ENCODE data around the gene ULK3.

ULK3 gene

DNA sequence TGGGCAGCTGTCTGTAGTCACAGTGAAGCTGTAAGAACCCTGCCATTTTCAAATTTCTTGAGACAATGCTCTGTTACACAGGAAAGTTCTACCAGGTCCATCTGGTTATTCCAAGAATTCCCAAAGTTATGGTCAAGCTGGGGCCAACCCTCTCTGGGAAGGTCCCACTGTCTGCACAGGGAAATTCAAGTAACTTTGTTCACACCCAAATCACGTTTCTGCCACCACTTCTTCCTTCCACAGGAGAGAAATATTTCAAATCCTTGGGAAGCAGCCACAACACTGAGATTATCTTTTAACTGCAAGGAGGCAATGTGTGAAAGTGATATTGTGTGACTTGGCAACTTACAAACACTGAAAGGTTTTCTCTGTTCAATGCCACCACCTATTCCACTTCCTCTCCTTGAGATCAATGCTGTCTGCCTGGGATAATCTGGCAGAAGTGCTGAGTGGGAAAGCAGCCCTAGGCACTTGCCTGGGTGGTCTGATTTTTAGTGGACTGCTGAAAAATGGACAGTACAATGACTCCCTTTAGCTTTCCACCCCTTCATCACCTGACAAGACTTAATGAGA is 24.6 kb upstream of the ULK3 start:
- no peak for DNase-seq

DNA sequence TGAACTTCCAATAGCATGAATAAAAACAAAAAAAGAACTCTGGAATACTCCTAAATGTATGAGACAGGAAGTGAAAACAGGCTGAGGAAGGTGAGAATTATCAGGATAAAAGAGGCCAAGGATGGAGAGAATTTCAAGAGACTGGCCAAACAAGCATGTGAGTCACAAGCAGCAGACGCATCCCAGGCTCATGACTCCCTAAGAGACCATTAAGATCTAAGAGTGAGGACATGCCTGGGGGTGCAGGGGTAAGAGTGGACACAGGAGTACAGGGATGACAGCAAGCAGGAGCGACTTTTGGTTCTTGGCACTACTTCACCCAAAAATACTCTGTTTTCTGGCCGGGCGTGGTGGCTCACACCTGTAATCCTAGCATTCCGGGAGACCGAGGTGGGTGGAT is 23.1 kb upstream of the ULK3 start:
- DNase-seq = no peak

- no peak for DNase-seq
Measured at GRCh38 chr15:74865316-74865715, 22.4 kb upstream of the ULK3 start.

GRCh38 chr15:74864296-74864695 is 21.3 kb upstream of the ULK3 start:
- DNase-seq = no peak

- no peak for DNase-seq
Measured at GRCh38 chr15:74863239-74864056, 20.5 kb upstream of the ULK3 start.

DNA sequence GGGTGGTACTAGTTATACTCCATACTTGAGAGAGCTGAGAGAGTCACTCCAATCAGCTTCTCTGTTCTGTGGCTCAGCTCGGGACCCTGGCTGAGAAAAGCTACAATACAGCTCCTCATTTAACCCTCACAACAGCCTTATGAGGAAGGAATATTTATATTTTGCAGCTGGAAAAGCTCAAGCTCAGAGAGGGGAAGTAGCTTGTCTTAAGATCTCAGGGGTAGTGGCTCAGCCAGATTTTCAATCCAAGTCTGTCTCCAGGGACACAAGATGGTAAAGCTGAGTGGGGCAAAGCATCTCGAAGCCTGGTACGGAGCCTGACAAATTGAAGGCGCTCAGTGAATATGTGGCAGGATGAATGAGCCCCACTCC is 15.4 kb upstream of the ULK3 start:
- DNase-seq = no peak

DNA sequence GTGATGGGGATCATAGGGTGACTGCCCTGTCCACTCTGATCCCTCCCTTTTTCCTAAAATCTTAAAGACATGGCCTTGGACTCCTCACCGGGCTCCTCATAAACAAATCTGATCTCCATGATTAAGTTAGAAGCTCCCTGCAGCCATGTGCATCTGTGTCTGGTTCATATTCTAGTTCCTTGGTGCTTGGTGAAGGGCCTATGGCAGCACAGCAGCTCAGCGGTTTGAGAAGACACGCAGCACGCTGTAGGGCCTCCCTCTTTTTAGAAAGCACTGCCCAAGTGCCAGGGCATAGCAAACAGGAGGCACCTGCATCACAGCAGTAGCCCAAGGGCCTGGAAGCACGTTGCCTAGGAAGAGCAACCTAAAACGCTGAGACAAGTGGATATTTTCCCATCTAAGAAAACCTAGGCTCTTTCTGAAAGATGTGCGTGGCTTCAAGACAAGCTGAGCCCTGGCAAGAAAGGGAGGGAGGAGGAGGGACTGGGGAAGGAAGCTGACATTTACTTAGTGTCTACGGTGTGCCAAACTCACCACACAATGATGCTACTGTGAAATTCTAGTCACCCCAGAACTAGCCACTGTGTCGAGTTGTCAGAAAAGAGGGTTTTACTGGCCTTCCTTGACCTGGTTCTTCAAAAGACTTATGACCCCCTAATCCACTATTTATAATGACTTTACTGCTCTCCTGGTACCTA is 14.9 kb upstream of the ULK3 start:
- peak; percentile 8 for DNase-seq

- peak; percentile 45 for DNase-seq
Measured at GRCh38 chr15:74857082-74857655, 14.2 kb upstream of the ULK3 start.

DNA sequence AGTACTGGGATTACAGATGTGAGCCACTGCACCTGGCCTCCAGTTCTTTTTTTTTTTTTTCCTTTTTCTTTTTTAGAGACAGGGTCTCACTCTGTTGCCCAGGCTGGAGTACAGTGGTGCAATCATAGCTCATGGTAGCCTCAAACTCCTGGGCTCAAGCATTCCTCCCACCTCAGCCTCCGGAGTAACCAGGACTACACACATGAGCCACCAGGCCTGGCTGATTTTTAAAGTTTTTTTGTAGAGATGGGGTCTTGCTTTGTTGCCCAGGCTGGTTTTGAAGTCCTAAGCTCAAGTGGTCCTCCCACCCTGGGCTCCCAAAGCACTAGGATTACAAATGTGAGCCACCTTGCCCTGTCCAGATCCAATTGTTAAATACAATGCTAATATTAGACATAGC is 13.6 kb upstream of the ULK3 start:
- no peak for DNase-seq

DNA sequence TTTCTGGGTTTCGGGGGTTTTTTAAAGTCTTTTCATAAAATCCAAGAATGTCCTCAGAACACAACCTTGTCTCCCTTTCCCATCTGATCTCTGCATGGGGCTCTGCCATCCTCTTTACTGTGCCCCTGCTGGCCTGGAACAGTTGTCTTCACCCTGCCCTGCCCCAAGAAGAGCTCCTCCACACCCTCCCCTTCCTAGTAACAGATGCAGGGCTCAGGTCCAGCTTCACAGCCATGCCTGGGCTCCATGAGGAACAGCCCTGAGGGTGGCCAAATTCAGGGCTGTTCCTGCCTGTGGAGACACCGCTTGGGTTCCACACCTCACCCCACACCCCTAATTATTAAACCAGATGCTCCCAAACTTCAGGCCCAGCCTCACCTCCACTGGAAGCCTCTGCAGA is 12.9 kb upstream of the ULK3 start:
- no peak for DNase-seq

DNA sequence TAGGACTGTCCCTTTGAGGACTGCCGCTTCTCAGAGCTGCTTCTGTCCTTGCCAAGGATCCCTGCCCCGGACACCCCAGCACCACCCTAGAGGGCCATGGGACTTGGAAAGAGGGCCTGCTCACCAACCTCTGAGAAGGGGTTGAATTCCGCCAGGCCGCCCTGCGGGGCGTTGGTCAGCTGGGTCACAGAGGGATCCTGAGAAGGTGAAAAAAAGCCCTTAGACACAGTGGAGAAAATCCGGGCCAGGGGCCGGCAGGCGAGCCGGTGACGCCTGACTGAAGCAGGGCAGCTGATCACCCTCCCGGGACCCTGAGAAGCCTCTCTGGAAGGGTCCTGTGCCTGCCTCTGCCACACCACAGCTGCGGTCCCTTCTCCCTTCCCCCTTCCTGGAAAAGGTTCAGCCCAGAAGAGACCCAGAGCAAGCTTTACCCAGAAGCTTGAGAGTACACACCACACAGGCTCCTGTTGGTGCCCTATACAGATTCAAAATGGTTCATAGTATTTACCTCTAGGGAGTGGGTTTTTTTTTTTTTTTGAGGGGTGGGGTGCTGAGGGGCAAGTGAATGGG is 11.6 kb upstream of the ULK3 start:
- no peak for DNase-seq

- no peak for DNase-seq
Measured at GRCh38 chr15:74851960-74852359, 9.0 kb upstream of the ULK3 start.

DNA sequence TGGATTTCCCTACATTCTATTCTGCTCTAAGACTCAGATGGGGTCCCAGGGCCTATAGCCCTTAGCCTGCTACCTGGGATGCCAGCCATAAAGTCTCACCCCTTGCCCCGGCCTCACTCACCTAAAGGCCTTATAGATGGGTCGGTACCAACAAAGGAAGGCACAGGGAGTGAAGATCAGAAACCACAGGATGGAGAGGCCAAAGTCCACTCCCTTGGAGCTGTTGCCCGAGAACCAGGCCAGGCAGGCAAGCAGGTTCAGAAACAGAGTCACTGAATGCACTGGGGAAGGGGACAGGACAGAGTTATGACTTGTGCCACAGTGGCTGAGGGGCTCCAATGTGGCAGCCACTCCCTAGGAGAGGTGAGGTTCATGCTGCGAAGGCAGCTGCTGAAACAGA is 7.4 kb upstream of the ULK3 start:
- no peak for DNase-seq

- no peak for DNase-seq
Measured at GRCh38 chr15:74847432-74847831, 4.5 kb upstream of the ULK3 start.

DNA sequence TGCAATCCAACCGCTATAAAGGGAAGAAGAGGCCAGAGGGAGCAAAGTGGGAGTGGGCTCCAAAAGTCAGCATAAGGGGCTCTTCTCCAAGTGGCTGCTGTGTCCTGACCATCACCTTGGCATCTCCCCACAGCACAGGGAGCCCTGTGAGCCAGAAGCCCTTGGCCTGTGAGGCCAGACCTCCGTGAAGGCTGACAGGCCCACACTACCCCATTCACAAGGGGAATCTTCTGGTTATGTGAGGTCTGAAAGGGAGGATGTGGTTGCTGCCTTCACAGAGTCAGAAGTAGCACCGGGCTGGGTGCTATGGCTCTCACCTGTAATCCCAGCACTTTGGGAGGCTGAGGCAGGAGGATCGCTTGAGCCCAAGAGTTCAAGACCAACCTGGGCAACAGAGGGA is 2.6 kb upstream of the ULK3 start:
- no peak for DNase-seq

DNA sequence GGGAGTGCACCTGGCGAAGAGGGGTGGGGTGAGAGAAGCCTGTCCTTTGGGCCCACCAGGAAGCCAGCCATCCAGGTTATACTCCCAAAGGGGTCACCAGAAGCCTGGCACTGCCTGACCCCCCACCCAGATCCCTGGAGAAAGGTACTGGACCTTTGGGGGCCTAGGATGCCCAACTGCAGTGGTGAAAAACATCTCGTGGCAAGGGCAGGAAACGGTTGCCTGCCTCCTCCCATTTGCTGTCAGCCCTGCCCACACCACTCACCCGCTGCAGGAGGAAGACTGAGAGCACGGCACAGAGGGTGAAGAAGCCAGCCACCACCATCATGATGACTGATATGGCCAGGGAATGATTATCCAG is 2.2 kb upstream of the ULK3 start:
- DNase-seq = no peak

GRCh38 chr15:74844319-74845207 is 1.6 kb upstream of the ULK3 start:
- no peak for DNase-seq

GRCh38 chr15:74843891-74844299 is 939 bp upstream of the ULK3 start:
- no peak for DNase-seq

DNA sequence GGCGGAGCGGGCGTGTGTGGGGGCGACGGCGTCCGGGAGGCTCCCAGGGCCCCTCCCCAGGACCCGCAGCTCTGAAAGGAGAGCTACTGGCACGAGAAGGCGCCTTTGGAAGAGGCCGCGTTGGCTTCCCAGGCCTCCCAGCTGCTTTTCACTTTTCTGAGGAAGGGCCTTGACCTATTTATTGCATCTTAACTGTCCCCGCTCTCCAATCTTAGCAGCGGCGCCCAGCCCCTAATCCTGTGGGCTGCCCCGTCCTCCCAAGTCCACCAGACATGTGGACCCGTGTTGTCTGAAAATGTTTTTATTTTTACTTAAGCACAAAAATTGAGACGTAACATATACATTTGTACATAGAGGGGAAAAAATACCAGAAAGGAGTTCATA is 481 bp upstream of the ULK3 start:
- DNase-seq = no peak

GRCh38 chr15:74841891-74842373 is 1.0 kb downstream of the ULK3 start:
- DNase-seq = no peak

- DNase-seq = no peak
Measured at GRCh38 chr15:74840851-74841775, 1.8 kb downstream of the ULK3 start.

Data from DMS79 treated with DMSO at 0.1 percent for 48 hours (cell line).